Pancreas (tissue), 10 donors: ENCODE measurements around the gene NRCAM. TPM values are rescaled to one million over a fixed set of nuclear protein-coding genes. Genes with fewer than 3 reads are reported as not detected.
A peak's percentile ranks its signal among the peaks of the same experiment; 100 is the strongest.

Experiments
- ATAC-seq, 4 donors: fragments of 200-7000 bp; cut with Tn5 transposase; one replicate each; pipeline versions ENCODE4 v1.8.0 to v1.9.1; 2020; ENCODE audit warnings: mild to moderate bottlenecking in 4 of 4, moderate library complexity in 4 of 4
- DNase-seq, 6 donors: peaks; one replicate each; pipeline ENCODE4 v3.0.0-alpha.2; 2020
- FAIRE-seq: peaks from 2 replicates; lab custom pipeline; 2012; peaks lifted over from hg19 to GRCh38; lab: Jason Lieb, UNC
- H3K27ac ChIP-seq, 4 donors: fragments of 200-600 bp; sonication (generic); 1 replicate in 3 of 4; 2 replicates in 1 of 4; pipeline versions ENCODE4 v1.5.0 to v1.8.0; 2020
- H3K27me3 ChIP-seq, 4 donors: fragments of 200-600 bp; one replicate each; pipeline ENCODE4 v1.8.0; 2021
- H3K36me3 ChIP-seq, 3 donors: fragments of 200-600 bp; sonication (generic) in 1 of 3; one replicate each; pipeline versions ENCODE4 v1.5.0 to v1.8.0; 2020 to 2021
- H3K4me1 ChIP-seq, 3 donors: fragments of 200-600 bp; one replicate each; pipeline ENCODE4 v1.8.0; 2021
- H3K4me3 ChIP-seq, 4 donors: fragments of 200-600 bp; sonication (generic) in 2 of 4; one replicate each; pipeline versions ENCODE4 v1.5.0 to v1.8.0; 2020 to 2021
- H3K9me3 ChIP-seq, 4 donors: fragments of 200-600 bp; one replicate each; pipeline ENCODE4 v1.8.0; 2021
- WGBS, 2 donors: extraction: QIAGEN DNeasy Blood & Tissue Kit; methylation state at CpG; one replicate each; pipeline ENCODE4 v1.1.7; 2013; 5-methylcytosine and 5-hydroxymethylcytosine counted together
- intact Hi-C, 3 donors: fragments of 100-400 bp; cut with DNase I; formaldehyde crosslinking; loops; one replicate each; pipeline versions ENCODE4 v1.11.1 to v1.14.2; 2022
- polyA plus RNA-seq, 2 donors: library from polyadenylated mRNA; stranded (reverse); fragments of 200-250 nt; gene quantifications; one replicate each; pipeline ENCODE4 v1.2.3, GENCODE V29; 2013
- total RNA-seq, 6 donors: library from RNA; stranded (reverse); fragmentation: NEBNext Ultra II Directional in 4 of 6; extraction: Animal tissue kit (Norgen Biotek cat#: 25700) in 4 of 6; gene quantifications; one replicate each; pipeline versions ENCODE4 v1.2.1 to v1.2.4, GENCODE V29; 2021 to 2023
- TF ChIP-seq, protein P1 (sequence below), 4 donors: fragments of 200-600 bp; sonication (generic) in 3 of 4; IDR thresholded peaks; one replicate each; pipeline versions ENCODE4 v1.5.0 to v1.8.0; 2021; ENCODE audit warnings: antibody characterized with exemption in 4 of 4
- donor health status: healthy with polysubstance abuse.
- donor health status: DM: no; HTN: no; CAD: no; lungs with moderate emphysema.
- donor health status: DM: no; HTN: no; CAD: no.
- donor health status: control.
- donor health status: control.
- donor health status: Bipolar disorder and iron deficiency.
- donor health status: DM: yes; HTN: yes; CAD: no.
- donor health status: DM: no; HTN: no; CAD: no.
- donor health status: DM: no; HTN: no; CAD: no.
- donor health status: DM: yes; HTN: yes; CAD: no.

The NRCAM gene
- total and polyA plus RNA-seq, 8 donors: 14.1 to 53.6 (median 40.4) TPM

DNA sequence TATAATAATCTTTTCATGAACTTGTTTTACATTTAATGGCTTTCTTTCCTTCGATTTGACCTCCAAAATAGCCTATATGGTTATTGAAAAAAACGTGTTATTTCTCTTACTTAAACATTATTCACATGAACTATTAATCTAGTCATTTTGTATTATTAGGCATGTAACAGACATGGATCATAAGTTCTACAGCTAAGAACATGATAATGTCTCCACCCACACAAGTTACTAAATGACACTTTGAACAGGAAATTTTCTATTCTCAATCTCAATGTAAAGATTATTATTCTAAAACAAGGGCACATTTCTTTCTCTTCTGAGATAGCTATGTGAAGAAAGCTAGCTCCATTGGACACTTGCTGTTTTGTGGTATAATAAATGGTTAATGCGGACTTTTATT, 336.0 kb downstream of the NRCAM start:
- FAIRE-seq (no peak), ATAC-seq (no peak), DNase-seq (no peak)
- TF ChIP-seq, protein P1, sequence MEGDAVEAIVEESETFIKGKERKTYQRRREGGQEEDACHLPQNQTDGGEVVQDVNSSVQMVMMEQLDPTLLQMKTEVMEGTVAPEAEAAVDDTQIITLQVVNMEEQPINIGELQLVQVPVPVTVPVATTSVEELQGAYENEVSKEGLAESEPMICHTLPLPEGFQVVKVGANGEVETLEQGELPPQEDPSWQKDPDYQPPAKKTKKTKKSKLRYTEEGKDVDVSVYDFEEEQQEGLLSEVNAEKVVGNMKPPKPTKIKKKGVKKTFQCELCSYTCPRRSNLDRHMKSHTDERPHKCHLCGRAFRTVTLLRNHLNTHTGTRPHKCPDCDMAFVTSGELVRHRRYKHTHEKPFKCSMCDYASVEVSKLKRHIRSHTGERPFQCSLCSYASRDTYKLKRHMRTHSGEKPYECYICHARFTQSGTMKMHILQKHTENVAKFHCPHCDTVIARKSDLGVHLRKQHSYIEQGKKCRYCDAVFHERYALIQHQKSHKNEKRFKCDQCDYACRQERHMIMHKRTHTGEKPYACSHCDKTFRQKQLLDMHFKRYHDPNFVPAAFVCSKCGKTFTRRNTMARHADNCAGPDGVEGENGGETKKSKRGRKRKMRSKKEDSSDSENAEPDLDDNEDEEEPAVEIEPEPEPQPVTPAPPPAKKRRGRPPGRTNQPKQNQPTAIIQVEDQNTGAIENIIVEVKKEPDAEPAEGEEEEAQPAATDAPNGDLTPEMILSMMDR (IDR thresholded peaks at IDR 0.05): no peak
- H3K27me3 ChIP-seq: no peaks in the 10 kb centered on the region
- no peaks in the 10 kb centered on the region for H3K4me1 ChIP-seq
- H3K36me3 ChIP-seq: no peaks in the 10 kb centered on the region
- H3K9me3 ChIP-seq: no peaks in the 10 kb centered on the region
- no peak overlapping the region for H3K27ac ChIP-seq
- no peak overlapping the region for H3K4me3 ChIP-seq
- 75 to 77% methylated on average over 3 of the region's 3 CpGs for WGBS, 2 donors
- intact Hi-C loops: no loop called here

DNA sequence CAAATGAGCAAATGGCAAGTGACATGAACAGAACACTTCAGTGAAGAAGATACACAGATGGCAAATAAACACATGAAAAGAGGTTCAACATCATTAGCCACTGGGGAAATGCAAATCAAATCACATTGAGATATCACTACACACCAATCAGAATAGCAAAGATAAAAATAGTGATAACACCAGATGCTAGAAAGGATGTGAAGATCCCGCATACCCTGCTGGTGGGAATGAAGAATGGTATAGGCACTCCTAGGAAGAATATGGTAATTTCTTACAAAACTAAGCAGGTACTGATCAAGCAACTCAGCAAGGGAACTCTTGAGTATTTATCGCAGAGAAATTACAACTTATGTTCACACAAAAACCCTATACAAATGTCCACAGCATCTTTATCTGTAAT, 337.3 kb downstream of the NRCAM start:
- 95 to 96% methylated on average over 2 of the region's 2 CpGs for WGBS, 2 donors
- no peak for FAIRE-seq

DNA sequence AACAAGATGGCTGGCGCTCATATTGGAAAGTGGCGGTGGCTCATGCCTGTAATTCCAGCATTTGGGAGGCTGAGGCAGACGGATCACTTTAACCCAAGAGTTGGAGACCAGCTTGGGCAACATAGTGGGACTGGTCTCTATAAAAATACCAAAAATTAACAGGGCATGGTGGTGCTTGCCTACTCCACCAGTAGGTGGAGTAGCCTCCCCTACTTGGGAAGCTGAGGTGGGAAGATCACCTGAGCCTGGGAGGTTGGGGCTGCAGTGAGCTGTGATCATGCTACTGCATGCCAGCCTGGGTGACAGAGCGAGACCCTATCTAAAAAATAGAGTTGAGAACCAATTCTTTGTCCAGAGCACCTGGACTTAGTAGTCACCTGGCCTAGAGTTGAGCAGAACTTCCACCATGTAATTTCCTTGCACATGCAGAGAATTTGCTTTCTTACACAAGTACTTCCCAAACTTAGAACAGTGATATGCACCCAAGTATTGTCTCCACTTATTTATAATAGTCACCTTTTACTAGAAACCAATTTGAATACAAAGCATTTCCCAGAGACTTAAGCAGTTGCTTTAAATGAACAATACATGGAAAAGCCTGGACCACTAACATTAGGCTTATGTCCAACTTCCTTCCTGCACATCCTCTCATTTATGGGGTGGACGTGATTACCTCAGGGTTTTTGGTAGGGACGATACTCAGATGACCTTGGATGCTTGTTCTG, 342.0 kb downstream of the NRCAM start:
- DNase-seq: peak in 2 of 6 donors; percentile 9 to 17
- TF ChIP-seq, protein P1 (IDR thresholded peaks at IDR 0.05): peak in 3 of 4 donors; percentile 27 to 55 (median 35)
- Histone ChIP-seq H3K27me3 (no peaks in the 10 kb centered on the region), H3K4me3 (no peak overlapping the region), H3K4me1 (no peaks in the 10 kb centered on the region), H3K36me3 (no peaks in the 10 kb centered on the region), H3K9me3 (no peaks in the 10 kb centered on the region), H3K27ac (no peak overlapping the region)
- ATAC-seq: peak in 3 of 4 donors; percentile 60 to 82 (median 77)
- FAIRE-seq: no peak
- intact Hi-C loops: no loop called here
- 55 to 58% methylated on average over 6 of the region's 6 CpGs for WGBS, 2 donors

More for the DNA sequence above, 337.3 kb downstream of the NRCAM start:
- H3K4me3 ChIP-seq: no peak overlapping the region
- DNase-seq: no peak
- ATAC-seq: no peak
- intact Hi-C loops: no loop called here
- TF ChIP-seq, protein P1 (IDR thresholded peaks at IDR 0.05): no peak
- no peaks in the 10 kb centered on the region for H3K27me3 ChIP-seq
- H3K4me1 ChIP-seq: no peaks in the 10 kb centered on the region
- no peaks in the 10 kb centered on the region for H3K9me3 ChIP-seq
- H3K27ac ChIP-seq: no peak overlapping the region
- no peaks in the 10 kb centered on the region for H3K36me3 ChIP-seq

DNA sequence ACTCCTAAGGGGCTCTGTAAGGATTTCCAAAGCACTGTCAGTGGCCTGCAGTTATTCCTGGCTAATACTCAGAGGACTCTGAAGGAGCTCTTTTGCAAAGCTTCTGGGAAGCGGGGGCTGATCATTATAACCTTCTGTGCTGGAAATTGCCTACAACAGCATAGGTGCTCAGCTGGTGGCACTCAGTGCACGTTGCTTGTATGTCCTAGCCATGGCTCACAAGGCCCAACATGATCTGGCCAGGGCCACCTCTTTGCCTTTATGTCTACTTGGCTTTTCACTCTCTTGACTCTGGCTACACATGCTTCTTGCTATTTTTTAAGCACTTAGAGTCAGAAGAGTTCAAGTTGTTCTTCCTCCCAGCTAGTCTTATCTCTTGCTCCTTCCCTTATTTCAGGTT, 343.6 kb downstream of the NRCAM start:
- Histone ChIP-seq H3K36me3 (no peaks in the 10 kb centered on the region), H3K4me3 (no peak overlapping the region), H3K27me3 (no peaks in the 10 kb centered on the region), H3K4me1 (no peaks in the 10 kb centered on the region), H3K27ac (no peak overlapping the region), H3K9me3 (no peaks in the 10 kb centered on the region)
- DNase-seq: no peak
- TF ChIP-seq, protein P1 (IDR thresholded peaks at IDR 0.05): no peak
- no peak for FAIRE-seq
- intact Hi-C loops: no loop called here
- WGBS, 2 donors: 87% methylated on average over 2 of the region's 2 CpGs
- ATAC-seq: no peak
